HG03139 (cell line): Measurements from ENCODE around the gene SYNGR3.
"Not testable (repeated sequence)": the region's sequence is repeated elsewhere in the genome, so short reads cannot be mapped to it uniquely, and the experiment has no call there.

ENCODE experiments used
- ATAC-seq: cut with Tn5 transposase; IDR thresholded peaks from one replicate; pipeline ENCODE4 v1.9.1; 2021; ENCODE audit not compliant: unreplicated experiment

Gene SYNGR3

DNA sequence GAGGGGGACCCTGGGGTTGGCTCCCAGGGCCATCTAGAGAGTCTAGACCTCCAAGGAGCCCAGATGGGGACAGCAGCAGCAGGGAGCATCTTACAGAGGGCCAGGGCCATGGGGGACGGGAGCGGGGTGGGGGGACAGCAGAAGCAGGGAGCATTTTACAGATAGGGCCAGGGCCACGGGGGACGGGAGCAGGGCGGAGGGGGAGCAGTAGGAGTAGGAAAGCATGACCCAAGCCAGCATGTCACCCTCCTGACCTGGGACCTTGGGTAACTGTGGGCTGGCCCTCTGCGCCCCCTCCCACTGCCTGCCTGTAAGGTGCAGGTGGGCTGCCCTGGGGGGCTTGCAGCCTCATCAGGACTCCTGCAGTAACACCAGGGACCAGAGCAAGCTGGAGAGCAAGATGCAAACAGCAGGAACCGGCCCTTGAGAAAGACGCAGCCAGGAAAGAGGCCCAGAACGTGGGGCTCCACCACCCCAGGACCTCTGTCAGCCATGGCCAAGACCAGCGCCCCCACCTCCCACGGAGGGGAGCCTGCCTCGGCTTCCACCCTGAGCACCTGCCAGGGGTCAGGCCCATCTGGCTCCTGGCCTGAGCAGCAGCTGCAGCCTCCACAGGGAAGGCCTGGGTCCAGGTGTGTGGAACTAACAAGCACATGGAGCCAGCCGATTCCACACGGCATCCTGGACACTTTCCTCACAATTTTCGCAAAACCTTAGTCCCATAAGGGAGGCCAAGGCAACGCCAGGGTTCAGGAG is 17.5 kb downstream of the SYNGR3 start:
- ATAC-seq, result no peak

DNA sequence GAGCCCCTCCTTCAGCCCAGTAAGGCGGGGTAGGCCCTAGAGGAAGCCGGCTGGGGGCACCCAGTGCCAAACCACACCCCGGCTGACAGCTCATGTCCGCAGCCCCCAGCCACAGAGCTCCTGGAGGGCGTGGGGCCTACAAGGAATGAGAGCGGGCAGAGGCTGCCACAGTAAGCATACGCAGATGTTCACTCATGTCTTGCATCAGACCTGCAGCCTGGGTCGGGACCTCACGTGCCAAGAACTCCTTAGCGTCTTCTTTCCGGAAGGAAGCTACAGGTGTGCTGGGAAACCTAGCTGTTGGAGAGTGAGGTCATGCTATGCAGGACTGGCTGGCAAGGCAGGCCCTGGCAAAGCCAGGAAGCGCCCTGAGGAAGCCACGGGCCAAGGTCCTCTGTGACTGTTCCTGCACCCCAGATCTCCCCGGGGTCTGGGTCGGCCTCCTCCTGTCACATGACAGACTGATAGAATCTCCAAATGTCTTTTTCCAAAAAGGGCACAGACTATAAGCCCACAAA is 18.3 kb downstream of the SYNGR3 start:
- ATAC-seq, result no peak

DNA sequence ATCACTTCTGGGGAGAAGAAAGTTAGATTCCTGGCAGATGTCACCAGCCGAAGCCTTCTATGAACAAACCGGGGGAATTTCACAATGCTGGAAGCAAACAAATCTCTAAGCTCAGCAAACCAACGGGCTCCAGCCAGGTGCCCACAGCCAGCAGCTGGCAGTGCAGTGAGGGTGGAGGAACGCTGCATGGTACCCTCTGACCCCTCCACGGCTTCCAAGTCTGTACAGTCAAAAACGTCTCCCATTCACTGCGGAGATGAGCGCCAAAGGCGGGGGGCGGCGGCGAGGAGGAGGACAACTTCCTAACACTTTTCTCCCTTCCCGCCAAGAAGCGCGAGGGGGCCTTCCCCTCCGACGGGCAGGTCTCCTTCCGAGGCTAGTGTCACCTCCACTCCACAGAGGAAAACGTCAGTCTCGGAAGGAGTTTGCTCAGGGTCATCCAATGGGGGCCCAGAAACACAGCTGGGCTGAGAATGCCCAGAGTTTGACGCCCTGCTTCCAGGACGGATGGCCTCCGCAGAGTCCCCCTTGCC is 18.9 kb downstream of the SYNGR3 start:
- no peak for ATAC-seq

GRCh38 chr16:2009164-2009711 is 19.5 kb downstream of the SYNGR3 start:
- ATAC-seq, result peak; percentile 23

GRCh38 chr16:2009791-2010510 is 20.2 kb downstream of the SYNGR3 start, which contains the start of gene ZNF598:
Gene ZNF598 (minus strand): TSS chr16:2009821.
- ATAC-seq, result peak; percentile 79

- not testable (repeated sequence) for ATAC-seq
These were observed 22.0 kb downstream of the SYNGR3 start for GRCh38 chr16:2011726-2012125.

DNA sequence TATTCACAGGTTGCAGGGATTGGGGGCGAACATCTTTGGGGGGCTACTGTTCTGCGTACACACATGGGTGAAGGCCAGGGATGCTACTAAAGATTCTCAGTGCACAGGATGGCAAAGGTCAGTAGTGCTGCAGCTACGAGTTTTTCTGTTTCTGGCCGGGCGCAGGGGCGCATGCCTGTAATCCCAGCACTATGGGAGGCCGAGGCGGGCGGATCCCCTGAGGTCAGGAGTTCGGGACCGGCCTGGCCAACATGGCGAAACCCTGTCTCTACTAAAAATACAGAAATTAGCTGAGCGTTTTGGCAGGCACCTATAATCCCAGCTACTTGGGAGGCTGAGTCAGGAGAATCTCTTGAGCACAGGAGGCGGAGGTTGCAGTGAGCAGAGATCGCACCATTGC is 23.8 kb downstream of the SYNGR3 start:
- no peak for ATAC-seq

DNA sequence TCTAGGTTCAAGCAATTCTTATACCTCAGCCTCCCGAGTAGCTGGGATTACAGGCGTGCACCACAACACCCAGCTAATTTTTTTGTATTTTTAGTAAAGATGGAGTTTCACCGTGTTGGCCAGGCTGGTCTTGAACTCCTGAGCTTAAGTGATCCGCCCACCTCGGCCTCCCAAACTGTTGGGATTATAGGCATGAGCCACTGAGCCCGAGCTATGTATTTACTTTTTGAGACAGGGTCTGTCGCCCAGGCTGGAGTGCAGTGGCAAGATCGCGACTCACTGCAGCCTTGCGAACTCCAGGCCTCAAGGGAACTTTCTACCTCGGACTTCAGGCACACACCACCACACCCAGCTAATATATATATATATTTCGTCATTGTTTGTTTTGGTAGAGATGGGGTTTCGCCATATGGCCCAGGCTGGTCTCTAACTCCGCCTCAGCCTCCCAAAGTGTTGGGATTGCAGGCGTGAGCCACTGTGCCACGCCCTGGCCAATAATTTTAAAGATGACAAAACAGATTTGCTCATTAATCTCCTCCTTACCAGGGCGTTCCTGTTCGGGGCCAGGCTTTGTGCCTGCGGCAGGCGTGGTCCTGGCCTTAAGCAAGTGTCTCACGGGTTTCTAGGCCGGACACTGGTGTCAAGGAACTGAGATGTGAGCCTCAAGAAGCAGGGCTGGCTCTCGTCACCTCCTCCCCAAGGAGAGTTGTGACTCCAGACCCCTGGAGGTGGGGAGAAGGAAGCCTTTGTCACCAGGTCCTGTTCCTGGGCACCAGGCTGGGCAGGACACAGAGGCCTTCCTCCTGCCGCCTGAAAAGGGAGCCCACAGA is 25.6 kb downstream of the SYNGR3 start:
- no peak for ATAC-seq

DNA sequence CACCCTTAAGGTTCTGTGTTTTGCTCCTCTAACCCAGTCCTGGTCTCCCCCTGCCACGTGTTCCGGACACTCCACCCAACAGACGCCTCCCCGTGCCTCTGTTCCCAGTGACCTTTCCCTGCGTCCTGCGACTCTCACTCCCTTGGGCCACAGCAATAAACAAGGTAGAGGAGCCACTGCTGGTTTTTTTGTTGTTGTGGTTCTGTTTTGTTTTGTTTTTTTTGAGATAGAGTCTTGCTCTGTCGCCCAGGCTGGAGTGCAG is 26.1 kb downstream of the SYNGR3 start:
- no peak for ATAC-seq

DNA sequence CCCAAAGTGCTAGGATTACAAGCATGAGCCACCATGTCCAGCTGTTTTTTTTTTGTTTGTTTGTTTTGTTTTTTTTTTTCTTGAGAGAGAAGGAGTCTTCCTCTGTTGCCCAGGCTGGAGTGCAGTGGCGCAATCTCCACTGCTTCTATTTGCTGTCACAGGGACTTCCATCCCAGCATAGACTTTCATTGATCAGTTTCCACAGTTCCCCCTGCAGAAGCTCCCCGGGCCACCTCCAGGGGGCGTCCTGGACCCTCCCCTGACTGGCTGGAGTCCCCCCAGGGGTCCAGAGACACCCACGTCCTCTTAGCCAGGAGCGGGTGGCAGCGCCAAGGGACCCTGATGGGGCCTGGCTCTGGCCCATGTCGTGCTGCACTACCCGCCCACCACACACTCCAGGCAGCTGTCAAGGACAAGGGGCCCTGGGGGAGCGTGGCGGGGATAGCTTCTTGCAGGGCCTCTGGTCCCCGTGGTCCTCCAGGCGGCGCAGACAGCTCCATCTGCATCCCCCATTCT is 26.7 kb downstream of the SYNGR3 start:
- ATAC-seq, result no peak

DNA sequence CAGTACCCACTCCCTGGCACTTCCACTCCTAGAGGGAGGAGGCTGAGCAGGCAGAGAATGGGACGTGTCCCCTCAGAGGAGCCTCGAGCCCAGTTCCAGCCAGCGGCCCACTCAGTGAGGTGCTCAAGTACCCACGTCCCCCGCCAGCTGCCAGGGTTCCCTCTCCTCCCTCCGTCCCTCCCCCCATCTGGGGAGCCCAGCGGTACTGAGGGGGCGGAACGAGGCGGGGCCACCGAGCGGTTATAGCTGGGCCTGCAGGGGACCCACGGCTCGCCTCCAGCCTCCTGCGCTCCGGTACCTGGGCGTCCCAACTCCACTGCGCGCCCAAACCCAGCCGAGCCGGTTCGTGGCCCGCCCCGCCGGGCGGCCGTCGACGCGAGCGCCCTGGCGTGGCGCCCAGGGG is 29.7 kb downstream of the SYNGR3 start, which contains the start of gene NPW:
Gene NPW (plus strand): TSS at position 268 of the 403 bp plus-strand sequence.
- no peak for ATAC-seq

- ATAC-seq, result no peak
These were observed 30.4 kb downstream of the SYNGR3 start for GRCh38 chr16:2019921-2020831.

- peak; percentile 31 for ATAC-seq
These were observed 32.9 kb downstream of the SYNGR3 start for GRCh38 chr16:2022723-2023091.

DNA sequence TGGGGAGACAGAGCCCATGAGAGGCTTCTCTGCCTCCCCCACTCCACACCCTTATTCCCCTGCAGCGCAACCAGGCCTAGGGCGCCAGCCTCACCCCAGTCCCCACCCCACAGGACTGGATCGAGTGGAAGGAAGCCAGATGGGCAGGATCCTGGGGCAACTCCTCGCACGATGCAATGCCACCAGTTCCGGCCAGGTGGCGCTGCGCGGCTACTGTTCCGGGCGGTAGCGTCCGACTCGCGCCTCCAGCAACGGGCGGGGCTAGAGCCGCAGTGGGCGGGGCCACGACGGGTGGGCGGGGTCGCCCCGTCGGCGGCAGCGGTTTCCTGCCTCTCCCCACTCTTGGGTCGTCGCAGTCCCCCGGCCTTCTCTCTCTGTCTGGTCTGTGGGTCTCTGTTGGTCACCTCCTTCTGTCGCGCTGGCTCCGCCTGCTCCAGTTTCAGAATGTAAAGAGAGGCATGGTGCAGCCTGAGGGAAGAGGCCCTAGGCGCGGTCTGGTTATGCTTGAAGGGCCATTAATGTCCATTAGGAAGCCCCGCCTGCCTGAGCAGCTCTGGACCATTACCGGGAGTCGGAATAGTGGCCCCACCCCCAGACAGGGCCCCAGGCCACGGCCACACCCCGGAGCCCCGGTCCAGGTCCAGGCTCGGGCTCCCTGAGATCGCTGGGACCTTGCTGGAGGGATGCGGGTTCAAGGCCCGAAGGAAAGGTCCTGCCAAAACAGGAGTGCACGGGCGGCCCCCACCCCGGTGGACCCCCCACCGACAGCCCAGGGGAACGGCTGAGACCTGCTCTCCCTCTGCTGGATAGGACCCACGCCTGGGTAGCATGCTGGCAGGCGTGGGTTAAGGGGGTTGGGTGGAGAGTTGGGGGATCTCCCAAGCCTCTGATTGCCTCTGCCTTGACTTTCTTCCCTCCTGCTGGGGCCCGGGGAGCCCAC is 33.6 kb downstream of the SYNGR3 start:
- ATAC-seq, result peak; percentile 57

GRCh38 chr16:2024032-2024420 is 34.3 kb downstream of the SYNGR3 start:
- no peak for ATAC-seq

DNA sequence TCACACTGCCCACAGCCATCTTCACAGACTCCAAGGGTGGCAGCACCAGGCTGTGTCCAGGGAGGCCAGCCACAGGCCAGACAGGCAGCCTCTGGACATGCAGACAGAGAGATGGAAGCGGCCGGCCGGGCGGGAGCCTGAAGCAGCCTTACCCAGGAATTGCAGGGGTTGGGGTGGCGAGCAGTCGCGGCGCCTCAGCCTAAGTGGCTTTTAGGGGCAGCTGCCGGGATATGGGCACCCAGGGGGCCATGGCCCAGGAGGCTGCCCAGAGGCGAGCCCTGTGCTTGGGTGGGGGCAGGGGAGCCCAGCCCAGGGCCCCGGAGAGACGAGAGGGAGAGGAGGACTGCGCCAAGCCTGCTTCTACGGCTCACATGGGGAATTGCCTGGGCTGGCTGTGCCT is 35.5 kb downstream of the SYNGR3 start:
- ATAC-seq, result no peak

DNA sequence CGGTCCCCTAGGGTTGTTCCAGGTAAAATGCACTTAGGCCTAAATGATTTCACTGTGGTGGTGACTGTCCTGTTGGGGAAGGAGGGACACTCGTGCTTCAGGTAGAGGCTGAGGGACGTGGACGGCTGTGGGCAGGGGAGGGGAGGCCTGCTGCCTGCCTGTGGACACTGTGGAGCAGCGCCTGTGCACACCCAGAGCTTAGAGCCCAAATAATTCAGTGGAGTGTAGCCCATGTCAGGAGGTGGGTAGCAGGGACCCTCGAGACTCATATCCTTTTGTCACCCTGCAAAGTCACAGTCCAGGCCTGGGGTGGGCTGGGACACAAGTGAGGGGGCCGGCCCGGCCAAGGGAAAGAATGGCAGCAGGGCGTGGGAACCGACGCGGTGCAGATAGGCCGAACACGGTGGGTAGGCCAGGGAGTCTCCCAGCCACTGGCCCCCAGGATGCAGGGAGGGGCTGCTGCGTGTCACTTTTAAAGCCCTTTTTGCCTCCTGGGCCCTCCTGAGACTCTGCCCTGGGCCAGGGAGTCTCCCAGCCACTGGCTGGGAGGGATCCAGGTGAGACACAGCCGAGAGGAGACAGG is 36.2 kb downstream of the SYNGR3 start:
- ATAC-seq, result no peak

GRCh38 chr16:2026461-2027023 is 36.8 kb downstream of the SYNGR3 start, which contains the start of gene NHERF2:
Gene NHERF2 (plus strand): TSS chr16:2026902. CDS start chr16:2027006, 104 bp downstream.
- ATAC-seq, result no peak
